Karpas-422 (cell line): ENCODE measurements around the gene CRIM1. TPM values are rescaled to one million over a fixed set of nuclear protein-coding genes. Genes with fewer than 3 reads are reported as not detected.

Experiments
- DNase-seq: peaks from one replicate; pipeline ENCODE4 v3.0.0-alpha.2; 2015
- H2AFZ ChIP-seq: fragments of 200-600 bp; sonication (generic); 2 replicates; pipeline ENCODE4 v1.6.1; 2014; ENCODE audit warnings: antibody characterized with exemption, low read length, mixed read lengths
- H3K27ac ChIP-seq: fragments of 200-600 bp; sonication (generic); 2 replicates; pipeline ENCODE4 v1.5.1; 2014; ENCODE audit warnings: mild to moderate bottlenecking, low read length, moderate library complexity
- H3K27me3 ChIP-seq: fragments of 200-600 bp; sonication (generic); 2 replicates; pipeline ENCODE4 v1.6.1; 2014; ENCODE audit warnings: low read length, mixed read lengths
- H3K36me3 ChIP-seq: fragments of 200-600 bp; sonication (generic); 2 replicates; pipeline ENCODE4 v1.6.1; 2014; ENCODE audit warnings: low read length, mixed read lengths; ENCODE audit not compliant: insufficient read depth
- H3K4me1 ChIP-seq: fragments of 200-600 bp; sonication (generic); 2 replicates; pipeline ENCODE4 v1.6.1; 2014; ENCODE audit warnings: mild to moderate bottlenecking, low read length, mixed read lengths
- H3K4me2 ChIP-seq: fragments of 200-600 bp; sonication (generic); 2 replicates; pipeline ENCODE4 v1.6.1; 2014; ENCODE audit warnings: low read length, low read depth, mild to moderate bottlenecking; ENCODE audit not compliant: poor library complexity, severe bottlenecking
- H3K4me3 ChIP-seq: fragments of 200-600 bp; sonication (generic); 2 replicates; pipeline ENCODE4 v1.5.1; 2014; ENCODE audit warnings: mild to moderate bottlenecking, antibody characterized with exemption, low read length, mixed read lengths
- H3K79me2 ChIP-seq: fragments of 200-600 bp; sonication (generic); 2 replicates; pipeline ENCODE4 v1.6.1; 2014; ENCODE audit warnings: mild to moderate bottlenecking, low read length, mixed read lengths
- H3K9ac ChIP-seq: fragments of 200-600 bp; sonication (generic); 2 replicates; pipeline ENCODE4 v1.6.0; 2014; ENCODE audit warnings: low read length
- H3K9me2 ChIP-seq: fragments of 200-600 bp; sonication (generic), shearing (Covaris generic); replicated peaks from 2 replicates; pipeline ENCODE4 v1.6.0; 2014; ENCODE audit warnings: mild to moderate bottlenecking, low read length, moderate library complexity; ENCODE audit not compliant: insufficient read depth
- H3K9me3 ChIP-seq: fragments of 300-700, 200-600 bp; sonication (generic); 2 replicates; pipeline ENCODE4 v1.6.1; 2014; ENCODE audit warnings: low read length, mixed read lengths
- H4K20me1 ChIP-seq: fragments of 200-600 bp; sonication (generic); 2 replicates; pipeline ENCODE4 v1.6.1; 2014; ENCODE audit warnings: mild to moderate bottlenecking, antibody characterized with exemption, low read length, low read depth; ENCODE audit not compliant: insufficient read depth
- total RNA-seq: library from RNA; depleted of rRNA; stranded (reverse); fragments of >200 nt; shearing (Covaris generic); gene quantifications from 2 replicates; pipeline ENCODE4 v1.2.3, GENCODE V29; 2014; ENCODE audit warnings: low replicate concordance

CRIM1 gene
- total RNA-seq, 1 experiment from 2014 or later, result not detected

DNA sequence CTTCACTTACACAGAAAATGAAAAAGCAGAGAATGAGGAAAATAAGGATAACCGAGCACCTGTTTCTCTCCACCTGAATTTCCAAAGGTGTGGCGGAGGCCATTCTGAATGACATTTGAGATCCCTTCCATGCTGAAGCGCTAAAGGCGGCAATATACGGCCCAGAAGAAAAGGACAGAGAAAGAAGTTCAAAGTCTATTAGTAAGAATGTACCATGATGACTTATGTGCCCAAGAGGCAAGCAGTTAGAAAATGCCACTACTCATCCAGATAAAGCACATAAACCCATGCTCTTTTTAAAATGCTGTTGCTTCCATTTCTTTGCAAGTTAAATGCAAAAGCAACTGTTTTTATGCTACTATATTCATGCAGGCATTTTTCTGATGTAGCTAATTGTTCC is 205.1 kb downstream of the CRIM1 start:
- no peak for DNase-seq
- Histone ChIP-seq H3K9me3 (no peaks in the 10 kb centered on the region), H3K4me2 (no peak overlapping the region), H2AFZ (no peak overlapping the region), H3K27ac (no peak overlapping the region), H3K79me2 (peaks cover 31% of the 10 kb centered on the region), H3K4me3 (no peak overlapping the region), H3K36me3 (peaks cover 4% of the 10 kb centered on the region; the same call in 1 of the 2 replicates), H3K9me2 (no peaks in the 10 kb centered on the region), H3K4me1 (no peaks in the 10 kb centered on the region), H3K9ac (no peak overlapping the region), H3K27me3 (no peaks in the 10 kb centered on the region), H4K20me1 (no peaks in the 10 kb centered on the region)

DNA sequence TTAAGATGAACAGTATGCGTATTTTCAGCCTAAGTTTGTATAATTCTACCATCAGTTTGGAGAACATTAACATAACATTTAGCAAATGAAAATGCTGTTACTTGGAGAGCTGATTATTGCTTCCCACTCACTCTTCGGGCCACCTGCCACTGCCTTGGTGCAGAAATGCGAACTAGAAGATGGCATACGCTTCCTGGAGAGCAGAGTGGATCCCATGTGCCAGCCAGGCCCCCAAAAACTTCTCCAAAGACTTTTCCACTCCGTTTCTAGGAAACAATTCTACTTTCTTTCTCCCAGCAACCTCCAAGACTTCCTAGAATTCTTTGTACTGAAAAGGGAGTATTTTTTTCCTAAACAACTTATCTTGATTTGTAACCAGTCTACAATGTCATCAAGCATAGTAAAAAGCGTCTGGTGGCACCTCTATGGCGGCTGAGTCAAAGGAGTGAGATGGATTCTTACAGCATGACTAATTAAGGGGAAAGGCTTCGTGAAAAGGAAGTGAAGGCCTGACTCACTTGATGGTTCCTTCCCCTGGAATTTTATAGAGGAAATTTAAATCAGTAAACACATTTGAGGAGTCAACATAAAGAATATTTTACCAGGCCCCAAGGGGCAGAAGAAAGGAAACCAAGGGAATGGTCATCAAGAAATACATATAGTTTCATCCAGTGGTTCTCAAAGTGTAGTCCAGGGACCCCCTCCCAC is 205.8 kb downstream of the CRIM1 start:
- DNase-seq, result no peak
- Histone ChIP-seq H4K20me1 (no peaks in the 10 kb centered on the region), H3K79me2 (peaks cover 35% of the 10 kb centered on the region), H3K36me3 (peaks cover 7% of the 10 kb centered on the region; the same call in 1 of the 2 replicates), H2AFZ (no peak overlapping the region), H3K27ac (no peak overlapping the region), H3K9ac (no peak overlapping the region), H3K9me2 (no peaks in the 10 kb centered on the region), H3K4me1 (no peaks in the 10 kb centered on the region), H3K9me3 (no peaks in the 10 kb centered on the region), H3K27me3 (no peaks in the 10 kb centered on the region), H3K4me3 (no peak overlapping the region), H3K4me2 (no peak overlapping the region)

DNA sequence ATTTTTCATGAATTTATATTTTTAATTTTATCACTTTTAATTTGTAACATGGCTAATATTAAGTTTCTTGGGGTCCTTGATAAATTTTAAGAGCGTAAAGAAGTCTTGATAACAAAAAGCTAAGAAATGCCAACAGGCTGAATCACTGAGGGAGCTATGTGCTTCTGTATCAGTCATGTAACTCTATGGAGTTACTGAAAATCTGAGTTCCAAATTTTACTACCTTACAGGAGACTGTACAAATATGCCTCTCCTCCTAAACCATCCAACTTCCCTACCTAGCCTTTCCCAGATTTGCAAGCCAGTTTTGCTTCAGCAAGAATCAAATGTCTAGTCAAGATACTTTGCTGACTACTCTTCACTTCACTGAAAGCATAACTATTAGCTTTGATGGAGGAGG is 206.7 kb downstream of the CRIM1 start:
- no peaks in the 10 kb centered on the region for H4K20me1 ChIP-seq
- no peak overlapping the region for H2AFZ ChIP-seq
- no peaks in the 10 kb centered on the region for H3K9me3 ChIP-seq
- peaks cover 14% of the 10 kb centered on the region; the same call in 1 of the 2 replicates for H3K36me3 ChIP-seq
- no peak overlapping the region for H3K9ac ChIP-seq
- peaks cover 43% of the 10 kb centered on the region for H3K79me2 ChIP-seq
- H3K4me3 ChIP-seq, result no peak overlapping the region
- H3K4me1 ChIP-seq, result no peaks in the 10 kb centered on the region
- H3K4me2 ChIP-seq, result no peak overlapping the region
- H3K27ac ChIP-seq, result no peak overlapping the region
- no peaks in the 10 kb centered on the region for H3K27me3 ChIP-seq
- DNase-seq, result no peak
- no peaks in the 10 kb centered on the region for H3K9me2 ChIP-seq

DNA sequence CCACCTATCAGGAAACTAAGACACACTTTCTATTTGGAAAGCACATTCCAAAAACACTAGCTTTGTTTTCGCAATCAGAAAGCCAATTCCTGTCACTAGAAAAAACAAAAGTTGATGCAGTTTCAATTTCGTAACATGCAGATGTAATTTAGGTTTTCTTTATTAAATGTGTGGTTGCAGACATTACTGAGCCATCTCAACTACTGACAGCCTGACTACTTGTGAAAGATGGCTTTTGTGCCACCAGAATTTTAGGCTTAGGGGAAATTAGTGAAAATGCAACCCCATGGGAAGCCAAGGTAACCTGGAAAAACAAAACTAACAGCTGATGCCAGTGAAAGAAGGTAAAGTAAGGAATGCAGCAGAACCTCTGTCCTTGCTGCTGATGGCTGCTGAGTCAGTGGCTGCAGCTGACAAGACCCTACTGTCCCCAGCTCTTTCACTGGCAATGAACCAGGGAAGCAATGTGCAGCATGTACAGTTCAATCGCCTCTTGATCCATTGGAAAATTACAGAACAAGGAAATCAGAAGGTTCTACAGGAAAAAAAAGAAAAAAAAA is 207.5 kb downstream of the CRIM1 start:
- Histone ChIP-seq H3K4me2 (no peak overlapping the region), H3K27ac (no peak overlapping the region), H3K9ac (no peak overlapping the region), H3K36me3 (peaks cover 14% of the 10 kb centered on the region; the same call in 1 of the 2 replicates), H3K79me2 (peaks cover 43% of the 10 kb centered on the region), H3K9me2 (no peaks in the 10 kb centered on the region), H2AFZ (no peak overlapping the region), H3K9me3 (no peaks in the 10 kb centered on the region), H3K4me1 (no peaks in the 10 kb centered on the region), H3K4me3 (no peak overlapping the region), H4K20me1 (no peaks in the 10 kb centered on the region), H3K27me3 (no peaks in the 10 kb centered on the region)
- DNase-seq, result no peak

DNA sequence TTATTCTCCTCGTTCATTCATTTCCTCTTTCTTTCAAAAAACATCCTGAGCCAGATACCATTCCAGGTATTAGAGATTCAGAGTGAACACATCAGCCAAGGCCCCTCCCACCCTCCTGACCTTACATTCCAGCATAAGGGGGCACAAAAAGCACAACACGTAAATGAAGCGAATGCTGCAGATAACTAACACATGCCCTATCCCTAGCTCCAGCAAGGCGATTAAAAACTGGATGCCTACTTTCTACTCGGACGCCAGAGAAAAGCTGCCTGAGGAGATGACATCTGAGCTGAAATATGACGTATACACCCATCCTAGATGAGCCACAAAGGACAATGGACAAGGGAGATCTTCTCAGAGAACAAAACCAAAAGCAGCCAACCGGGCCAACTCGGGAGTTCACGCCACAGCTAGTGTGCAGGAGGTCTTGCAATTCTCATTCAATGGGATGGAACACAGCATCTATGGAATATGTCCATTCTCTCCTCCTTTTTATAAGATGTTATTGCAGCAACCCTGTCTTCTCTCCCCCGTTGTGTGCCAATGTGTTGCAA is 208.9 kb downstream of the CRIM1 start:
- no peak for DNase-seq
- no peaks in the 10 kb centered on the region for H3K27me3 ChIP-seq
- peaks cover 14% of the 10 kb centered on the region; the same call in 1 of the 2 replicates for H3K36me3 ChIP-seq
- H3K9me3 ChIP-seq, result no peaks in the 10 kb centered on the region
- no peaks in the 10 kb centered on the region for H3K9me2 ChIP-seq
- no peak overlapping the region for H2AFZ ChIP-seq
- H4K20me1 ChIP-seq, result no peaks in the 10 kb centered on the region
- H3K4me2 ChIP-seq, result no peak overlapping the region
- no peaks in the 10 kb centered on the region for H3K4me1 ChIP-seq
- H3K9ac ChIP-seq, result no peak overlapping the region
- no peak overlapping the region for H3K27ac ChIP-seq
- H3K79me2 ChIP-seq, result peaks cover 53% of the 10 kb centered on the region
- no peak overlapping the region for H3K4me3 ChIP-seq

DNA sequence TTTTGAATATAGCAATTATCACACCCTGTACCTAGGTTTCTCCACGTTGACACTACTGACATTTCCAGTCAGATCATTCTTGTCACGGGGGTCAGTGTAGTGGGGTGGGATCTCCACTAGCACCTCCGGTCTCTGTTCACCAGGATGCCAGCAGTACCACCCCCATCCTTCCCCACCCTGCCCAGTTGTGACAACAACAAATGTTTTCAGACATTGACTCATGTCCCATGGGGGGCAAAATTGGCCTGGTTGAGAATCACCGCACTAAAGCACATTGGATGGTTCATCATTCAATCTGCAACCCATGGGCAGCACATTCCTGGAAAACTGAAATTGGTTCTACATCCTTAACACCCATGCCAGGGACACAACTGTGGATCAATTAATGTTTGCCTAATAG is 210.1 kb downstream of the CRIM1 start:
- H3K9ac ChIP-seq, result no peak overlapping the region

DNA sequence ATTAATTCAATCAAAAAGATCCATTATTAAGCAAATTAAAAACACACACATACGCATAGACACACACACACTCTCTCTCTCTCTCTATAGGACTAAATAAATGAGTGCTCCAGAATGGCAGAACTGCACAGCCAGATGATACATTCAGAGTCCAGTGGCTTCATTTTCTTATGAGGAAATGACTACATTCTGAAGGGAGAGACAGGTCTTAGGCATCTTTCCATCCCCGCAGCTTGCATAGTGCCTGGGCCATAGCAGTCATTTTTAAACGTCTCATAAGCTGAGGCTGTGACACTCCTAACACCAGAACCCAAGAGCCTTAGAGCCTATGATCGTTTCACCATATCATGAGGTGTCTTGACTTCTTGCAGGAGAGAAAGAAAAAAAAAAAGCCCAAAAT is 211.3 kb downstream of the CRIM1 start:
- Histone ChIP-seq H4K20me1 (no peaks in the 10 kb centered on the region), H3K79me2 (peaks cover 61% of the 10 kb centered on the region), H3K27ac (no peak overlapping the region), H3K9me2 (no peaks in the 10 kb centered on the region), H3K4me1 (no peaks in the 10 kb centered on the region), H3K9ac (no peak overlapping the region), H3K27me3 (no peaks in the 10 kb centered on the region), H3K4me2 (no peak overlapping the region), H3K4me3 (no peak overlapping the region), H3K9me3 (no peaks in the 10 kb centered on the region), H2AFZ (no peak overlapping the region), H3K36me3 (peaks cover 9% of the 10 kb centered on the region; the same call in 1 of the 2 replicates)
- no peak for DNase-seq

More for the DNA sequence above, 210.1 kb downstream of the CRIM1 start:
- Histone ChIP-seq H2AFZ (no peak overlapping the region), H3K27me3 (no peaks in the 10 kb centered on the region), H3K4me3 (no peak overlapping the region), H3K9me2 (no peaks in the 10 kb centered on the region), H3K36me3 (peaks cover 12% of the 10 kb centered on the region; the same call in 1 of the 2 replicates), H3K27ac (no peak overlapping the region), H3K4me1 (no peaks in the 10 kb centered on the region), H3K4me2 (no peak overlapping the region), H3K79me2 (peaks cover 59% of the 10 kb centered on the region), H3K9me3 (no peaks in the 10 kb centered on the region), H4K20me1 (no peaks in the 10 kb centered on the region)
- DNase-seq, result no peak

DNA sequence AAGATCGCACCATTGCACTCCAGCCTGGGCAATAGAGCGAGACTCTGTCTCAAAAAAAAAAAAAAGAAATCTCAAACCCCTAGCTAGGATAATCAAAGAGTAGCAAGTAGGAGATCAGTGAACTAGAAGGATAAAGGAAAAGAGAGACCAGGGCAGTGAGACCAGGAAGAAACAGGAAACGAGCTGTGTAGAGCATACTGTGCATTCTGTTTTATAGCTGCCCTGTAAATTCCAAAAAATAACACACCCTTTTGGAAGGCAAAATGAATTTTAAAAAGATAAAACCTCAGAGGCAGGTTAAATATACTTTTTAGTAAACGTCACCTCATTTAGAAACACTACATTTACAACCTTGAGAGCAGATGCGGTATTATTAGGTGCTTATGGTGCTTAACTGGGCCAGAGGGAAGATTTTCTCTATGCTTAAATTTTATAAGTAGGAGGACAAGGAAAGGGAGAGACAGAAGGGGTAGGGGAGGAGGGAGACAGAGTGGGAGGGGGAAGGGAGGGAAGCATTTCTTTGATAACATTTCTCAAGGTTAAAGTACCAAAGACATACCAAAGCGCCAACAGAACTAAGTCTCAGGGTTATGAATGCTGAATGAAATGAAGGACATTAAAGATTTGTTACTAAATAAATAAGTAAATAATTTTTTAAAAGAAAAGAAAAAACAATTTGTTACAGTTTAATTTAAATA is 212.3 kb downstream of the CRIM1 start:
- Histone ChIP-seq H3K4me2 (no peak overlapping the region), H3K36me3 (peaks cover 9% of the 10 kb centered on the region; the same call in 1 of the 2 replicates), H4K20me1 (no peaks in the 10 kb centered on the region), H3K79me2 (peaks cover 63% of the 10 kb centered on the region), H3K9me2 (no peaks in the 10 kb centered on the region), H3K9me3 (no peaks in the 10 kb centered on the region), H3K4me1 (no peaks in the 10 kb centered on the region), H3K27me3 (no peaks in the 10 kb centered on the region), H3K9ac (no peak overlapping the region), H2AFZ (no peak overlapping the region), H3K27ac (no peak overlapping the region), H3K4me3 (no peak overlapping the region)
- no peak for DNase-seq
